Astrocyte of the hippocampus (primary cell): Measurements from ENCODE around the gene GPR82.
"Not testable (repeated sequence)": the region's sequence is repeated elsewhere in the genome, so short reads cannot be mapped to it uniquely, and the experiment has no call there.

Experiments used
- DNase-seq: peaks from one replicate; pipeline ENCODE4 v3.0.0; 2011; ENCODE audit warnings: low read depth, low spot score

Gene GPR82

GRCh38 chrX:41723826-41724225, at the start of gene GPR82:
Gene GPR82, plus strand, starts transcription at chrX:41724181. Its CDS starts 2,846 bp downstream, at chrX:41727027.
- no peak for DNase-seq

GRCh38 chrX:41676361-41676760, 47.6 kb upstream of the GPR82 start:
- DNase-seq, result not testable (repeated sequence)

GRCh38 chrX:41677183-41678060, 46.6 kb upstream of the GPR82 start:
- DNase-seq, result peak; percentile 21

GRCh38 chrX:41684138-41684537, 39.8 kb upstream of the GPR82 start:
- DNase-seq, result peak; percentile 17

GRCh38 chrX:41684940-41685339, 39.0 kb upstream of the GPR82 start:
- no peak for DNase-seq

GRCh38 chrX:41686788-41687187, 37.2 kb upstream of the GPR82 start:
- DNase-seq, result no peak

GRCh38 chrX:41688156-41688555, 35.8 kb upstream of the GPR82 start:
- no peak for DNase-seq

- DNase-seq, result no peak
Observed at GRCh38 chrX:41688835-41689234, 35.1 kb upstream of the GPR82 start, which contains the start of gene GPR34. Gene GPR34, plus strand, starts transcription at chrX:41688973. Its CDS starts 6,661 bp downstream, at chrX:41695634.

GRCh38 chrX:41689711-41690110, 34.3 kb upstream of the GPR82 start:
- no peak for DNase-seq

GRCh38 chrX:41692162-41692749, 31.7 kb upstream of the GPR82 start:
- DNase-seq, result peak; percentile 25

GRCh38 chrX:41693024-41693423, 31.0 kb upstream of the GPR82 start:
- DNase-seq, result no peak

- DNase-seq, result peak; percentile 5
Observed at GRCh38 chrX:41695426-41695825, 28.6 kb upstream of the GPR82 start.

GRCh38 chrX:41703574-41704029, 20.4 kb upstream of the GPR82 start:
- no peak for DNase-seq

- no peak for DNase-seq
Observed at GRCh38 chrX:41705042-41705441, 18.9 kb upstream of the GPR82 start.

GRCh38 chrX:41705680-41706374, 18.2 kb upstream of the GPR82 start:
- DNase-seq, result no peak

- DNase-seq, result no peak
Observed at GRCh38 chrX:41707218-41707617, 16.8 kb upstream of the GPR82 start.

- no peak for DNase-seq
Observed at GRCh38 chrX:41708486-41708885, 15.5 kb upstream of the GPR82 start.

GRCh38 chrX:41711021-41711667, 12.8 kb upstream of the GPR82 start:
- DNase-seq, result no peak

- DNase-seq, result no peak
Observed at GRCh38 chrX:41716222-41716621, 7.8 kb upstream of the GPR82 start.

GRCh38 chrX:41716767-41717473, 7.1 kb upstream of the GPR82 start:
- no peak for DNase-seq
